Right cardiac atrium (tissue), 5 donors: Measurements from ENCODE around the gene AAK1. TPM values are rescaled to one million over a fixed set of nuclear protein-coding genes. Genes with fewer than 3 reads are reported as not detected.
A peak's percentile ranks its signal among the peaks of the same experiment; 100 is the strongest.

ENCODE experiments used
- ATAC-seq, 2 donors: fragments of 200-7000 bp; cut with Tn5 transposase; one replicate each; pipeline versions ENCODE4 v1.8.0 to v1.9.1; 2020; ENCODE audit warnings: moderate library complexity in 2 of 2, mild to moderate bottlenecking in 1 of 2
- DNase-seq, 3 donors: peaks; one replicate each; pipeline ENCODE4 v3.0.0-alpha.2; 2020
- H3K27ac ChIP-seq: one replicate; pipeline ENCODE4 v1.5.1; 2013; ENCODE audit warnings: mild to moderate bottlenecking, low read length, control low read depth, moderate library complexity
- H3K27me3 ChIP-seq: one replicate; pipeline ENCODE4 v1.6.1; 2013; ENCODE audit not compliant: control insufficient read depth, insufficient read depth
- H3K4me1 ChIP-seq: one replicate; pipeline ENCODE4 v1.6.1; 2013; ENCODE audit warnings: low read length; ENCODE audit not compliant: control insufficient read depth, insufficient read depth
- H3K4me3 ChIP-seq: one replicate; pipeline ENCODE4 v1.5.1; 2013; ENCODE audit warnings: low read length, control low read depth
- H3K9me3 ChIP-seq: one replicate; pipeline ENCODE4 v1.6.1; 2013; ENCODE audit warnings: low read length; ENCODE audit not compliant: control insufficient read depth
- WGBS: extraction: QIAGEN DNeasy Blood & Tissue Kit; methylation state at CpG from one replicate; pipeline ENCODE4 v1.1.7; 2013; 5-methylcytosine and 5-hydroxymethylcytosine counted together
- intact Hi-C, 4 donors: fragments of 100-400 bp; cut with DNase I; formaldehyde crosslinking; loops; one replicate each; pipeline versions ENCODE4 v1.11.0 to v1.14.0; 2022 to 2023
- long read RNA-seq, 4 donors: library from polyadenylated mRNA; unstranded; transcript quantifications; one replicate each; pipeline ENCODE4 v2.0.0, GENCODE V29; 2020 to 2021
- polyA plus RNA-seq: library from polyadenylated mRNA; stranded (reverse); fragments of 200-250 nt; gene quantifications from one replicate; pipeline ENCODE4 v1.2.3, GENCODE V29; 2013
- total RNA-seq, 4 donors: library from RNA; stranded (reverse); fragmentation: NEBNext Ultra II Directional; extraction: Animal tissue kit (Norgen Biotek cat#: 25700); gene quantifications; one replicate each; pipeline ENCODE4 v1.2.1, GENCODE V29; 2021
- donor health status: healthy with polysubstance abuse.
- donor health status: DM: no; HTN: yes; CAD: no.
- donor health status: DM: no; HTN: no; CAD: no.
- donor health status: DM: no; HTN: yes; CAD: no; lungs with severe emphysema.
- donor health status: DM: yes; HTN: yes; CAD: no.

Gene AAK1
- total RNA-seq: 10 to 100 TPM; 45.6 to 57.5 (median 53.4) TPM
- polyA plus RNA-seq: 13.8 TPM
- long read RNA-seq, donor 1, transcript AAK1-208 (2 exons, 453 nt): major isoform, 7 of 22 reads
- long read RNA-seq, donor 1, partial matches to known transcripts: 0 of 22 reads
- long read RNA-seq, donor 1, other reads (novel, unspliced or antisense): 15 of 22 reads
- long read RNA-seq, donor 2, partial matches to known transcripts: 0 of 12 reads
- long read RNA-seq, donor 2, other reads (novel, unspliced or antisense): 7 of 12 reads
- long read RNA-seq, donor 3, full-length matches to known transcripts: 2 of 16 reads
- long read RNA-seq, donor 3, partial matches to known transcripts: 1 of 16 reads
- long read RNA-seq, donor 3, other reads (novel, unspliced or antisense): 13 of 16 reads
- long read RNA-seq, donor 4, partial matches to known transcripts: 0 of 6 reads
- long read RNA-seq, donor 4, other reads (novel, unspliced or antisense): 2 of 6 reads

GRCh38 chr2:69643602-69644505 is at the start of gene AAK1:
Gene AAK1, minus strand, starts transcription at chr2:69643739. Its CDS starts 699 bp downstream, at chr2:69643040.
- Histone ChIP-seq H3K27ac (peak within 1 kb of the TSS; percentile 100), H3K4me3 (peak within 1 kb of the TSS; percentile 97), H3K27me3 (no peaks in the 10 kb centered on the region), H3K9me3 (no peaks in the 10 kb centered on the region), H3K4me1 (peaks cover 14% of the 10 kb centered on the region)
- WGBS: under 1% methylated on average over 80 of the region's 81 CpGs
- ATAC-seq (peak; percentile 97), DNase-seq (peak; percentile 92 to 97 (median 96))
- intact Hi-C loops: loop anchor here in 3 of 4 donors (5.0 to 10.0 kb wide), 4 partner anchors 71 to 82 kb away; no protein-coding TSS in a partner anchor

DNA sequence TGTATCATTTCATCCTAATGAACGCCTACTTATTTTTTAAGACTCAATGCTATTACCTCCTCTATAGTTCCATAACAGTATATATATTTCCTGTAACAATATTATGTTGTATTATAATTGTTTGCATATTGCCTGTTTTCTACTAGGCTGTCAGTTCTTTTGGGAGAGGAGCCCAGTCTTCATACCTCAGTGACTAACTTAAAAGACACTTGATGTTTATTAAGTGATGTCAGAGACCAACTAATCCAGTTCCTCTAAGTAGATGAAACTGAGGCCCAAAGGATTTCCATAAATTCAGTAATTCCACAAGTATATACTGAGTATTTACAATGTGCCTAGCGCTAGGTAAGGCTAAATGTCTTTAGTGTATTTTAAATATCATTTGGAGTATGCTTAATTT is 48.9 kb upstream of the AAK1 start:
- 98% methylated on average over 2 of the region's 2 CpGs for WGBS
- Histone ChIP-seq H3K9me3 (no peaks in the 10 kb centered on the region), H3K4me1 (peaks cover under 1% of the 10 kb centered on the region), H3K4me3 (no peak overlapping the region), H3K27ac (no peak overlapping the region), H3K27me3 (no peaks in the 10 kb centered on the region)
- intact Hi-C loops: no loop called here
- DNase-seq (no peak), ATAC-seq (no peak)

- WGBS: over 99% methylated on average over 2 of the region's 2 CpGs
- H3K27me3 ChIP-seq: no peaks in the 10 kb centered on the region
- H3K27ac ChIP-seq: no peak overlapping the region
- intact Hi-C loops: no loop called here
- H3K4me1 ChIP-seq: peaks cover 1% of the 10 kb centered on the region
- no peaks in the 10 kb centered on the region for H3K9me3 ChIP-seq
- no peak overlapping the region for H3K4me3 ChIP-seq
- ATAC-seq: no peak
- no peak for DNase-seq
Observed at GRCh38 chr2:69689969-69690368, 46.4 kb upstream of the AAK1 start.

DNA sequence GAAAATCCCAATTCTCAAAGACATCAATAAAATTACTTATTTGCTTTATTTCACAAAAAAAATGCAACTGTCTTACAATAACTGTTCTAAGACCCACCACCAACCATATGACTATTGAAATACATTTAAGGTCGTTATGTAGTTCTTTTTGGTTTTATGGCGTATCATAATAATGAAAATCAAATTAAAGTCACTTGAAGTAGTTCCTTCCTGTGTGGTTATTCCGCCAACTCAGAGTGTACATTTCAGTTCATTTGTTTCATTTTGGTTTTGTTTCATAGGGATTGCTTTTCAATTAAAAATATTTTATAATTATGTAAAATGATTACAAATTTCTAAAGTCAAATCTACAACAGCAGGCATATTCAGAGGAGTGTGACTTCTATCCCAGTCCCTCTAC is 45.9 kb upstream of the AAK1 start:
- H3K4me1 ChIP-seq: peaks cover 1% of the 10 kb centered on the region
- intact Hi-C loops: no loop called here
- WGBS: 91% methylated on average over 3 of the region's 3 CpGs

GRCh38 chr2:69687971-69688611 is 44.6 kb upstream of the AAK1 start:
- DNase-seq: no peak
- Histone ChIP-seq H3K27ac (no peak overlapping the region), H3K4me3 (no peak overlapping the region), H3K27me3 (no peaks in the 10 kb centered on the region), H3K4me1 (peaks cover 3% of the 10 kb centered on the region), H3K9me3 (no peaks in the 10 kb centered on the region)
- 87% methylated on average over 7 of the region's 7 CpGs for WGBS
- intact Hi-C loops: no loop called here
- no peak for ATAC-seq

More for the DNA sequence above, 45.9 kb upstream of the AAK1 start:
- no peak for DNase-seq
- Histone ChIP-seq H3K27me3 (no peaks in the 10 kb centered on the region), H3K9me3 (no peaks in the 10 kb centered on the region), H3K27ac (no peak overlapping the region), H3K4me3 (no peak overlapping the region)
- no peak for ATAC-seq

DNA sequence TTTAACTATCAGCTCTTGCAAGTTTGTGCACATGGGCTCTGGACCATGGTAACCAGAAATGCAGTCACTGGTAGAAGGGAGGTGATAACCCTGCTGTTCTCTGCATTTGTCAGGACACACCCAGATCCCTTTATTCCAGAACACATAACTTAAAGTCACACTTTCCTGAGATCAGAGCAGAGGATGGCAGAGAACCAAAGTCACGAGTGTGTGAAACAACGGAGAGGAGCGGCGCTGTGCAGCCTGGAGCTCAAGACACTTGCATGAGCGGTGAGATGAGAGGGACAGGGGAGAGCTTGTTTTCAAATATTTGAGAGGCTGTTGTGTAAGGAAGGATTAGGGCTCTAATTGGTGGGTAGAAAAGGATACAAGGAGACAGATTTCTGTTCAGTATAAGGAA is 43.3 kb upstream of the AAK1 start:
- DNase-seq (peak in 2 of 3 donors; percentile 18 to 40), ATAC-seq (peak; percentile 71 to 84)
- H3K4me1 ChIP-seq: peaks cover 3% of the 10 kb centered on the region
- H3K27ac ChIP-seq: no peak overlapping the region
- no peak overlapping the region for H3K4me3 ChIP-seq
- intact Hi-C loops: no loop called here
- H3K27me3 ChIP-seq: no peaks in the 10 kb centered on the region
- WGBS: 71% methylated on average over 5 of the region's 5 CpGs
- H3K9me3 ChIP-seq: no peaks in the 10 kb centered on the region

GRCh38 chr2:69685321-69686048 is 41.9 kb upstream of the AAK1 start:
- Histone ChIP-seq H3K4me1 (peaks cover 3% of the 10 kb centered on the region), H3K27ac (no peak overlapping the region), H3K4me3 (no peak overlapping the region), H3K9me3 (no peaks in the 10 kb centered on the region), H3K27me3 (no peaks in the 10 kb centered on the region)
- ATAC-seq: no peak
- DNase-seq: no peak
- 83% methylated on average over 5 of the region's 5 CpGs for WGBS
- intact Hi-C loops: no loop called here

- intact Hi-C loops: no loop called here
- H3K9me3 ChIP-seq: no peaks in the 10 kb centered on the region
- peaks cover 3% of the 10 kb centered on the region for H3K4me1 ChIP-seq
- no peaks in the 10 kb centered on the region for H3K27me3 ChIP-seq
- no peak for DNase-seq
- H3K4me3 ChIP-seq: no peak overlapping the region
- ATAC-seq: peak; percentile 85 to 92
- peak overlapping the region; percentile 95 for H3K27ac ChIP-seq
- 34% methylated on average over 5 of the region's 5 CpGs for WGBS
Observed at GRCh38 chr2:69683170-69683971, 39.8 kb upstream of the AAK1 start.

- no peak for ATAC-seq
- intact Hi-C loops: no loop called here
- peaks cover 3% of the 10 kb centered on the region for H3K4me1 ChIP-seq
- H3K27ac ChIP-seq: no peak overlapping the region
- no peak for DNase-seq
- H3K4me3 ChIP-seq: no peak overlapping the region
- WGBS: 85% methylated on average over 1 of the region's 1 CpG
- no peaks in the 10 kb centered on the region for H3K27me3 ChIP-seq
- H3K9me3 ChIP-seq: no peaks in the 10 kb centered on the region
Observed at GRCh38 chr2:69682525-69682924, 39.0 kb upstream of the AAK1 start.
